Colonic mucosa (tissue), 4 donors: ENCODE results near the gene EIF2AK3. TPM values are rescaled to one million over a fixed set of nuclear protein-coding genes. Genes with fewer than 3 reads are reported as not detected.

Experiments
- DNase-seq: peaks from one replicate; pipeline ENCODE4 v3.0.0-alpha.2; 2020
- H3K27ac ChIP-seq: fragments of 200-600 bp; one replicate; pipeline ENCODE4 v1.8.0; 2021
- H3K27me3 ChIP-seq: fragments of 200-600 bp; one replicate; pipeline ENCODE4 v1.8.0; 2021
- H3K36me3 ChIP-seq: fragments of 200-600 bp; one replicate; pipeline ENCODE4 v1.8.0; 2021
- H3K4me1 ChIP-seq: fragments of 200-600 bp; one replicate; pipeline ENCODE4 v1.8.0; 2021; ENCODE audit warnings: mild to moderate bottlenecking
- H3K4me3 ChIP-seq: fragments of 200-600 bp; one replicate; pipeline ENCODE4 v1.8.0; 2021
- H3K9ac ChIP-seq, 2 donors: one replicate each; pipeline ENCODE4 v1.7.0; 2013; ENCODE audit warnings: control low read depth in 2 of 2, low read depth in 2 of 2, low read length in 2 of 2
- H3K9me3 ChIP-seq: fragments of 200-600 bp; one replicate; pipeline ENCODE4 v1.8.0; 2021
- intact Hi-C: fragments of 100-400 bp; cut with DNase I; formaldehyde crosslinking; loops from one replicate; pipeline ENCODE4 v1.14.1; 2022
- total RNA-seq, 2 donors: library from RNA; stranded (reverse); fragmentation: NEBNext Ultra II Directional in 1 of 2; extraction: Animal tissue kit (Norgen Biotek cat#: 25700) in 1 of 2; gene quantifications; one replicate each; pipeline ENCODE4 v1.2.1, GENCODE V29; 2021
- TF ChIP-seq, protein P1 (sequence below): fragments of 200-600 bp; IDR thresholded peaks from one replicate; pipeline ENCODE4 v1.8.0; 2022; ENCODE audit warnings: antibody characterized with exemption, mild to moderate bottlenecking
- donor health status: healthy.
- donor health status: DM: no; HTN: no; CAD: no.
- donor health status: DM: no; HTN: no; CAD: no.

EIF2AK3 gene
- 10 to 100 TPM; 23.0 to 38.3 TPM for total RNA-seq

- peak within 1 kb of the TSS; percentile 95 for H3K27ac ChIP-seq
- DNase-seq: peak; percentile 99
- H3K4me1 ChIP-seq: no peaks in the 10 kb centered on the region
- no peaks in the 10 kb centered on the region for H3K36me3 ChIP-seq
- peak within 1 kb of the TSS; percentile 87 to 97 for H3K9ac ChIP-seq
- peak within 1 kb of the TSS; percentile 95 for H3K4me3 ChIP-seq
- no peaks in the 10 kb centered on the region for H3K27me3 ChIP-seq
- intact Hi-C loops: no loop called here
- TF ChIP-seq, protein P1, sequence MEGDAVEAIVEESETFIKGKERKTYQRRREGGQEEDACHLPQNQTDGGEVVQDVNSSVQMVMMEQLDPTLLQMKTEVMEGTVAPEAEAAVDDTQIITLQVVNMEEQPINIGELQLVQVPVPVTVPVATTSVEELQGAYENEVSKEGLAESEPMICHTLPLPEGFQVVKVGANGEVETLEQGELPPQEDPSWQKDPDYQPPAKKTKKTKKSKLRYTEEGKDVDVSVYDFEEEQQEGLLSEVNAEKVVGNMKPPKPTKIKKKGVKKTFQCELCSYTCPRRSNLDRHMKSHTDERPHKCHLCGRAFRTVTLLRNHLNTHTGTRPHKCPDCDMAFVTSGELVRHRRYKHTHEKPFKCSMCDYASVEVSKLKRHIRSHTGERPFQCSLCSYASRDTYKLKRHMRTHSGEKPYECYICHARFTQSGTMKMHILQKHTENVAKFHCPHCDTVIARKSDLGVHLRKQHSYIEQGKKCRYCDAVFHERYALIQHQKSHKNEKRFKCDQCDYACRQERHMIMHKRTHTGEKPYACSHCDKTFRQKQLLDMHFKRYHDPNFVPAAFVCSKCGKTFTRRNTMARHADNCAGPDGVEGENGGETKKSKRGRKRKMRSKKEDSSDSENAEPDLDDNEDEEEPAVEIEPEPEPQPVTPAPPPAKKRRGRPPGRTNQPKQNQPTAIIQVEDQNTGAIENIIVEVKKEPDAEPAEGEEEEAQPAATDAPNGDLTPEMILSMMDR: no peak
- H3K9me3 ChIP-seq: no peaks in the 10 kb centered on the region
Observed at GRCh38 chr2:88627055-88627855, at the start of gene EIF2AK3. EIF2AK3 (minus strand) TSS chr2:88627464; CDS start chr2:88627274, 190 bp downstream.

DNA sequence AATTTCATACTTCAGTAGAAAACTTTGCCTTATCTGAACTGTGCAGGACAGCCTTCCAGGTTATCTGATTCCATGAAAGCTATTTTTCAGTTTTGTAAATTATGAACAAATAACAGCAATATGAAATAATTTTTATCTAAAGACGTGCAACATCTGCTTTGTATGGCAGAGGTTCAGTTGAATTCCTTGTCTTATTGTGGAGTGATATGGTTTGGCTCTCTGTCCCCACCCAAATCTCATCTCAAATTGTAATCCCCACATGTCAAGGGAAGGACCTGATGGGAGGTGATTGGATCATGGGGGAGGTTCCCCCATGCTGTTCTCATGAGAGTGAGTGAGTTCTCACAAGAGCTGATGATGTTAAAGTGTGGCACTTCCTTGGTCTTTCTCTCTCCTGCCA lies 46.1 kb upstream of the EIF2AK3 start:
- Histone ChIP-seq H3K36me3 (no peaks in the 10 kb centered on the region), H3K27ac (no peak overlapping the region), H3K27me3 (no peaks in the 10 kb centered on the region), H3K9ac (no peak overlapping the region), H3K4me1 (no peaks in the 10 kb centered on the region), H3K9me3 (no peaks in the 10 kb centered on the region), H3K4me3 (no peak overlapping the region)
- intact Hi-C loops: no loop called here
- no peak for DNase-seq
- TF ChIP-seq, protein P1: no peak

- TF ChIP-seq, protein P1: peak; percentile 78
- intact Hi-C loops: no loop called here
- no peaks in the 10 kb centered on the region for H3K27me3 ChIP-seq
- no peak for DNase-seq
- H3K4me3 ChIP-seq: no peak overlapping the region
- no peaks in the 10 kb centered on the region for H3K4me1 ChIP-seq
- no peaks in the 10 kb centered on the region for H3K9me3 ChIP-seq
- no peak overlapping the region for H3K27ac ChIP-seq
- H3K9ac ChIP-seq: no peak overlapping the region
- H3K36me3 ChIP-seq: no peaks in the 10 kb centered on the region
Observed at GRCh38 chr2:88671786-88672427, 44.6 kb upstream of the EIF2AK3 start.

GRCh38 chr2:88669482-88670214 lies 42.4 kb upstream of the EIF2AK3 start:
- H3K27ac ChIP-seq: no peak overlapping the region
- no peak overlapping the region for H3K9ac ChIP-seq
- H3K27me3 ChIP-seq: no peaks in the 10 kb centered on the region
- TF ChIP-seq, protein P1: peak; percentile 2
- no peaks in the 10 kb centered on the region for H3K9me3 ChIP-seq
- intact Hi-C loops: loop anchor here (2.0 kb wide), 1 partner anchor 79 kb away; no protein-coding TSS in a partner anchor
- DNase-seq: peak; percentile 31
- no peaks in the 10 kb centered on the region for H3K36me3 ChIP-seq
- H3K4me1 ChIP-seq: no peaks in the 10 kb centered on the region
- H3K4me3 ChIP-seq: no peak overlapping the region

DNA sequence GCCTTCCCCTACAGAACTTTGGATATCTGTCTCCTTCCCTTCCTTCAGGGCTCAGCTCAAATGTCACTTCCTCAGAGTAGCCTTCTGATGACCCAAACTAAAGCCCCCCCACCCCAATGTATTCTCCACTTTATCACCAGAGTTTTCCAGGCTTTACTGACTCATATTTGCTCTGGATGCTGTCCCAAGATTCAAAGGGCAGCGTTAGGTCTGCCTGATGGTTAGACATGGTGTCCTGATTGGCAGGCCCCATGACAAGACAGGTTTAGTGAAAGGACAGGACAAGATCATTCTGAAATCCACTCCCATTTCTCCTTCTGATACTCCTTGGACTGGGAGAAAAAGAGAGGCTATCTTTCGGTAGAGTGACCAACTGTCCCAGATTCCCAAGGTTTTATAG lies 41.6 kb upstream of the EIF2AK3 start:
- TF ChIP-seq, protein P1: no peak
- intact Hi-C loops: loop anchor here (2.0 kb wide), 1 partner anchor 78 kb away; no protein-coding TSS in a partner anchor

More for the DNA sequence above, 41.6 kb upstream of the EIF2AK3 start:
- DNase-seq: no peak
- no peak overlapping the region for H3K27ac ChIP-seq
- H3K9me3 ChIP-seq: no peaks in the 10 kb centered on the region
- no peak overlapping the region for H3K4me3 ChIP-seq
- H3K27me3 ChIP-seq: no peaks in the 10 kb centered on the region
- no peaks in the 10 kb centered on the region for H3K36me3 ChIP-seq
- H3K9ac ChIP-seq: no peak overlapping the region
- no peaks in the 10 kb centered on the region for H3K4me1 ChIP-seq
